ENCODE measurements around the gene HOXA1.

HOXA1 gene

DNA sequence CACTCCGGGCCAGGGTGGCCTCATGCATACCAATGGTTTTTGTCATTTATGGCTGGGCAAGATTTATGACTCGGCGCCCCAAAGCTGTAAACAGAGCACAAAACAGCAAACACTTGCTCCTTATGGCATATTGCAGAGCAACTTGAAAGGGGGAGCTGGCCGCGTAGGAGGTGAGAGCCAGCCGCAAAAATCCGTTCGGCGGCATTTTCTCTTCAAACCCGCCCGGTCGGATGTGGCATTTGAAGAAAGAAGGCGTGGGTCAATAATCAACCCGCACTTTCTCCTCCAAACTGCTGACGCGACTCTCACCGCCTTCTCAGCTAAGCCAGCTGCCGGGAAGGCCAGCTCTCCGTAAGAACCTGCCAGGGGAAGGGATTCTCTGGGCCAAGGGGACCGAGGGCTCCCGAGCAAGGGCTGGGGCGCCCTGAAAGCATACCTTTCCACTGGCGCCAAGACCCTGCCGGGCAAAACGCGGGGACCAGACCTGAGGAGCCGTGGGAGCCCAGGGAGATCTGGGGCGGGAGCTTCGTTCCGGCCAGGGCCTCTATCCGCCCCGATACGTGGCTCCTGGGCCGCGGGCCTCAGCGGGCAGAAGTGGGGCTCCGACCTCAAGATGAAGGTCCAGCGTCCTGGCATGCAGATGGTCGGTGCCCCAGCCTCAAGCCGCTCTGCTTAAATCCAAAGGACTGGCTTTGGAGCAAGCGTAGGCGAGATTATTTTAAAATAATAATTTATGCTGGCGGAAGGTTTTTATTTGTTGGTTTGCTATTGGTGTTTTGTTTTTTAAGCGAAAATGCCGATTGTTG lies 19.6 kb upstream of the HOXA1 start:
- peaks cover 95% of the 10 kb centered on the region for H3K27me3 ChIP-seq (ENCODE audit: insufficient read depth, low read length)
- no peaks in the 10 kb centered on the region for H3K4me1 ChIP-seq (ENCODE audit: control insufficient read depth, insufficient read depth, low read length, unreplicated experiment)
- H3K36me3 ChIP-seq (ENCODE audit: insufficient read depth, low read length): no peaks in the 10 kb centered on the region
- H3K79me2 ChIP-seq (ENCODE audit: control insufficient read depth, insufficient read depth, low read length, unreplicated experiment): no peaks in the 10 kb centered on the region
- H2AFZ ChIP-seq (ENCODE audit: low read length, unreplicated experiment): no peak overlapping the region
- no peak overlapping the region for H3K27ac ChIP-seq (ENCODE audit: low read depth, low read length)
- no peak overlapping the region for H3K4me3 ChIP-seq (ENCODE audit: low read depth, low read length)

DNA sequence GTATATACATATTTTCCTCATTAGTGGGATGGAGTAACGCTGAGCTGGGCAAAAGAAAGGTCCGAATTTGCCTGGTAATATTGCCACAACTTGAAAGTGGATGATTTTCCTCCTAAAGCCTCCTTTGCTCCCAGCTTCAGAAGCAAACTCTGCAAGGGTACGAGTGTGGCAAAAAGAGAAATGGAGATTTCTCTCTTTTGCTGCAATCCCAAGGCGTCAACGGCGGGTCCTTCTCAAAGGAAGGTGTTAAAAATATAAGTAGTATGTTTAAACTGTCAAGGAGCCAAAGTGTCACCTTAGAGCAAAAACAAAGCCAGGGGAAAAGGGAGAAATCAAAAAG lies 19.1 kb upstream of the HOXA1 start:
- Histone ChIP-seq H3K4me1 (ENCODE audit: control insufficient read depth, insufficient read depth, low read length, unreplicated experiment) (no peaks in the 10 kb centered on the region), H3K36me3 (ENCODE audit: insufficient read depth, low read length) (no peaks in the 10 kb centered on the region), H2AFZ (ENCODE audit: low read length, unreplicated experiment) (no peak overlapping the region), H3K4me3 (ENCODE audit: low read depth, low read length) (no peak overlapping the region), H3K27ac (ENCODE audit: low read depth, low read length) (no peak overlapping the region), H3K27me3 (ENCODE audit: insufficient read depth, low read length) (peaks cover 96% of the 10 kb centered on the region), H3K79me2 (ENCODE audit: control insufficient read depth, insufficient read depth, low read length, unreplicated experiment) (no peaks in the 10 kb centered on the region)

DNA sequence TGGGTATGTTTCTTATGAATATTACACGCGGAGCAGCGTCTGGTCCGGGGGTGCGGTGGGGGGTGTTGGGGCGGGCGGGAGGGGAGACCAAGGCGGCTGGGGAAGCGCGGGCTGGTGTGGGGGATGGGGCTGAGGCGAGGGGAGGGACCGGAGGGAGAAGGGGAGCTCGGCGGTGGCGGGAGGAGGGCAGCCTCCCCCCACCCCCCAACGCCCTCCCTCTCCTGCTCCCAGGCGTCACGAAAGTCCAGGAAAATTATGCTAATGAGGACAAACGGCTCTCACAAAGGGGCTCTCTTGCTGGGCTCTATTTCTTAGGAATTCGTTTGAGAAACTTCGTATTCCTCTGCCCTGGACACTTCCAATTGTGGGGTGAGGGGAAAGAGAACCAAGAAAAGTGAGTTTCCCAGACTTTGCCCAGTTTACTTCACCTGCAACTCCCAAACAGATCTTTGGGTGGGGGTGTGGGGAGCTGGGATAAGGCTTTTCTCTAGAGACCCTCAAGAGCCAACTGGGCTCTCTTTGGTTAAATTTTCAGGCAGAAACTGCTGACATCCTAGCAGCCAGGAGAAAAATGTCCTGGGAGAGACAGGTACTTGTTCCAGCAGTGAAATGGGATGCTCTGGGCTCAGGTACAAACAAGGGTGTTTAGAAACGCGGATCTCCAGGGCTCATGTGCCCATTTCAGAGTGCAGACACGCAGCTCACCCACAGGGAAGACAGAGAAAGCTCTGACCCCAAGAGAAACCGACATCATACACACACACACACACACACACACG lies 18.4 kb upstream of the HOXA1 start:
- H3K27ac ChIP-seq (ENCODE audit: low read depth, low read length): no peak overlapping the region
- peaks cover 96% of the 10 kb centered on the region for H3K27me3 ChIP-seq (ENCODE audit: insufficient read depth, low read length)
- no peaks in the 10 kb centered on the region for H3K4me1 ChIP-seq (ENCODE audit: control insufficient read depth, insufficient read depth, low read length, unreplicated experiment)
- no peak overlapping the region for H3K4me3 ChIP-seq (ENCODE audit: low read depth, low read length)
- no peak overlapping the region for H2AFZ ChIP-seq (ENCODE audit: low read length, unreplicated experiment)
- no peaks in the 10 kb centered on the region for H3K79me2 ChIP-seq (ENCODE audit: control insufficient read depth, insufficient read depth, low read length, unreplicated experiment)
- H3K36me3 ChIP-seq (ENCODE audit: insufficient read depth, low read length): no peaks in the 10 kb centered on the region

DNA sequence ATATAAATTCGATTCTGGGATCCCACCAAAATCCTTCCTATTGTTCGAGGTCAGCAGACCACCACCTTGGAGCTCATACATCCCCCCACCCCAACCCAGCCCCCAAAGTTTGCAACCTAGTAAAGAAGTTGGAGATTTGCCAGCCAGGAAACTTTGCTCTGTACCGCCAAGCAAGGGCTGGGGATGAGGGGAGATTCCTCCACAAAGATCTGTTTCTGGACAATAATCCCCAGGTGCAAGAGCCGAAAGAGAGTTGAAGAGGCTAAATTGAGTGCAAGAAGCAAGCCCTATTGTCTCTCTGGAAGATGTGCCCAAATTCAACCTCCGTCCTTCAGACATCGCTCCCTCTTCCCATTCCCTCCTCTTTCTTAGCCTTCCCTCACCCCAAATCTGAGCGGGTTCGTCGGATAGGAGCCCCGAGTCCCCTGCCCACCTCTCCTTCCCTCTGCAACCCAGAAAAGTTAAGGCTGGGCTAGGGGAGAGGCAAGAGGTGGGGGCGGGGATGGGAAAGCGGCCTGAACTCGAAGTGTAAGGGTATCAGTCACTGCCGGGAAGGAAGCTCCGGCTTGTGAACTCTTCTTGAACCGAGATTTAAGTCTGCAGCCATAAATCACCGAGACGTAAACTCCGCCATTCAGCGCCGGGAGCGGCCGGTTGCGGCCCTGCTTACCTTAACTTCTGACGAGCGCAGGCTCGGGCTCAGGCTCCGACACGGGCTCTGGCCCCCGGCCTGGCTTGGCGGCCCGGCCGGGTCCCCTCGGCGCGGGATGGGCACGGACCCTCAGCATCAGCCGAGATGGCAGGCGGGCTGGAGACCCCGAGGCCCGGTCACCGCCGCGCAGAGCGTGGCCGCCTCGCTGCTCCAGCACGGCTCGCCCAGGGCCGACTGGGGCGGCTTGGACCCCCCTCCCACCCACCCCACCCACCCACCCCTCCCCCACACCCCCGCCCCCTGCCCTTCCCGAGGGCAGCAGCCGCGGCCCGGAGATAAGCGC lies 17.5 kb upstream of the HOXA1 start:
- no peaks in the 10 kb centered on the region for H3K36me3 ChIP-seq (ENCODE audit: insufficient read depth, low read length)
- no peaks in the 10 kb centered on the region for H3K79me2 ChIP-seq (ENCODE audit: control insufficient read depth, insufficient read depth, low read length, unreplicated experiment)
- H3K27ac ChIP-seq (ENCODE audit: low read depth, low read length): no peak overlapping the region
- H2AFZ ChIP-seq (ENCODE audit: low read length, unreplicated experiment): no peak overlapping the region
- no peaks in the 10 kb centered on the region for H3K4me1 ChIP-seq (ENCODE audit: control insufficient read depth, insufficient read depth, low read length, unreplicated experiment)
- H3K27me3 ChIP-seq (ENCODE audit: insufficient read depth, low read length): peaks cover 96% of the 10 kb centered on the region
- no peak overlapping the region for H3K4me3 ChIP-seq (ENCODE audit: low read depth, low read length)

DNA sequence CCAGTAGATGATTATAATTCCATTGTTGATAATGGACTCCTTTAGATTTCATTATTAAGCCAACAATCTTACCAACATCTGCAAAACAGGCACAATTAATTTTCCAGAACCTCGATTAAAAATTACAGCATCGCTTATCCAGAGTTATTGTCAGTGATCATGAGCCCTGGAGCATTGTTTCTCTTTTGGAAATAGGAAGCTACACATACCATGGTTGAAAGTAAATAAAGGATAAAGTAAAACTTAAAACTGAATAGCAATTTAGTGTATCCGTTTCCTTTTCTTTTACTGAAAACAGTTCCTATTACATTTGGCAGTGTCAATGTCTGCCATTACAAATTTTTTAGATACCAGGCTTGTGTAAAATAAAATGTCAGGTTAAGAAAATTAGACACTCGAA lies 16.6 kb upstream of the HOXA1 start:
- Histone ChIP-seq H3K4me1 (ENCODE audit: control insufficient read depth, insufficient read depth, low read length, unreplicated experiment) (no peaks in the 10 kb centered on the region), H3K79me2 (ENCODE audit: control insufficient read depth, insufficient read depth, low read length, unreplicated experiment) (no peaks in the 10 kb centered on the region), H2AFZ (ENCODE audit: low read length, unreplicated experiment) (no peak overlapping the region), H3K4me3 (ENCODE audit: low read depth, low read length) (no peak overlapping the region), H3K27ac (ENCODE audit: low read depth, low read length) (no peak overlapping the region), H3K36me3 (ENCODE audit: insufficient read depth, low read length) (no peaks in the 10 kb centered on the region), H3K27me3 (ENCODE audit: insufficient read depth, low read length) (peaks cover 96% of the 10 kb centered on the region)

DNA sequence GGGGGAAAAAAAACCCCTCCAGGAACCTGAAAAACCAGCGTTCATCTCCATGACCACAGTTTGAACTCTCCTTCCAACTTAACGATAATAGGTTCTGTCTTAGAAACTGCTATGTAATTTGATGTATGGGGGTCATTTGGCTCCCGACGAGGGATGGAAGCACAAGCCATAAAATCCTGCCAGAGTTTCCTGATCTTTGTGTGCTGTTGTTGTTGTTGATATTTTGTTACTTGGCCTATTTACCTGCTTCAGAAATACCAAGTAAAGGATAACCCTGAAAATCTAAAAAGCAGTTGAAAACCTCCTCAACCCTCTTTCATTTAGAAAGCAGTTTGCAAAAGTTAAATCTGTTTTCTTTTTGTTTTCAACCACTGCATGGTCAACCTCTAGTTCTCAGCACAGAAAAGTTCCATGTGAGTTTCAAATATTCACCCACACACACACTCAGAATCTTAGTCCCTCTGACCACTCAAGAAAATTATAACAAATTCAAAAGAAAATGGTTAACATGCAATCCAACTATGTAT lies 16.0 kb upstream of the HOXA1 start:
- no peak overlapping the region for H3K27ac ChIP-seq (ENCODE audit: low read depth, low read length)

DNA sequence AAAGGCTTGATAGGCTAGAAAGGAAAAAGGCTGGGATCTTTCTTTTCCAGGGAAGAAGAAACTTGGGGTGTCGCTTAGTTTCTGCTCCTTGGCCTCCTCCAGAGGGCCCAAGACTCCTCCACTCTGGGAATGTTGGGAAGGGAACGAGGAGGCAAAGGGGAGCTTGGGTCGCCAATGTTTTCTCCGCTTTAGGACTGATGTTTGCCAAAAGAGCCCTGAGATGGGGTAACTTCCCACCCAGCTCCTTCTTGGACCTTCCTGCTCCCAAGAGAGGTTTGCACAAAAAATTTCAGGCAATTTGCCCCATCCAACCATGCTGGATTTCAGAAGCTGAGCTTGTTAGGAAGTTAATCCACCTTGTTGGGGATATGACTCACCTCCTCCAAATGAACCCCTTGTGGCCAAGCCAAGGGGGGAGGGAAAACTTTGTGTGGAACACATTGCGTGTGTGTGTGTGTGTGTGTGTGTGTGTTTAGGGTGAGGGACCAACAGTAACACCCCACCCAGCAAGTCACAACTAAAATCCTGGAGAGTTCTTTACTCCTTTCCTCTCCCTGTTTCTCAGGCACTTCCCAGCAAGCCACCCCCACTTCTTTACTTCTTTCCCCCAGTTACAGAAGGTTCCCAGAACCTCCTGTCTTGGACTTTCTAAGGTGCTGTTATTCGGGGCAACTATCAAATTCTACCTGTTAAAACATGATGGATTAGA lies 15.4 kb upstream of the HOXA1 start:
- H3K4me1 ChIP-seq (ENCODE audit: control insufficient read depth, insufficient read depth, low read length, unreplicated experiment): no peaks in the 10 kb centered on the region
- H2AFZ ChIP-seq (ENCODE audit: low read length, unreplicated experiment): no peak overlapping the region
- no peaks in the 10 kb centered on the region for H3K36me3 ChIP-seq (ENCODE audit: insufficient read depth, low read length)
- no peak overlapping the region for H3K4me3 ChIP-seq (ENCODE audit: low read depth, low read length)
- H3K27me3 ChIP-seq (ENCODE audit: insufficient read depth, low read length): peaks cover 96% of the 10 kb centered on the region
- no peak overlapping the region for H3K27ac ChIP-seq (ENCODE audit: low read depth, low read length)
- no peaks in the 10 kb centered on the region for H3K79me2 ChIP-seq (ENCODE audit: control insufficient read depth, insufficient read depth, low read length, unreplicated experiment)

More for the DNA sequence above, 16.0 kb upstream of the HOXA1 start:
- H2AFZ ChIP-seq (ENCODE audit: low read length, unreplicated experiment): no peak overlapping the region
- H3K4me3 ChIP-seq (ENCODE audit: low read depth, low read length): no peak overlapping the region
- no peaks in the 10 kb centered on the region for H3K4me1 ChIP-seq (ENCODE audit: control insufficient read depth, insufficient read depth, low read length, unreplicated experiment)
- H3K36me3 ChIP-seq (ENCODE audit: insufficient read depth, low read length): no peaks in the 10 kb centered on the region
- peaks cover 96% of the 10 kb centered on the region for H3K27me3 ChIP-seq (ENCODE audit: insufficient read depth, low read length)
- H3K79me2 ChIP-seq (ENCODE audit: control insufficient read depth, insufficient read depth, low read length, unreplicated experiment): no peaks in the 10 kb centered on the region

DNA sequence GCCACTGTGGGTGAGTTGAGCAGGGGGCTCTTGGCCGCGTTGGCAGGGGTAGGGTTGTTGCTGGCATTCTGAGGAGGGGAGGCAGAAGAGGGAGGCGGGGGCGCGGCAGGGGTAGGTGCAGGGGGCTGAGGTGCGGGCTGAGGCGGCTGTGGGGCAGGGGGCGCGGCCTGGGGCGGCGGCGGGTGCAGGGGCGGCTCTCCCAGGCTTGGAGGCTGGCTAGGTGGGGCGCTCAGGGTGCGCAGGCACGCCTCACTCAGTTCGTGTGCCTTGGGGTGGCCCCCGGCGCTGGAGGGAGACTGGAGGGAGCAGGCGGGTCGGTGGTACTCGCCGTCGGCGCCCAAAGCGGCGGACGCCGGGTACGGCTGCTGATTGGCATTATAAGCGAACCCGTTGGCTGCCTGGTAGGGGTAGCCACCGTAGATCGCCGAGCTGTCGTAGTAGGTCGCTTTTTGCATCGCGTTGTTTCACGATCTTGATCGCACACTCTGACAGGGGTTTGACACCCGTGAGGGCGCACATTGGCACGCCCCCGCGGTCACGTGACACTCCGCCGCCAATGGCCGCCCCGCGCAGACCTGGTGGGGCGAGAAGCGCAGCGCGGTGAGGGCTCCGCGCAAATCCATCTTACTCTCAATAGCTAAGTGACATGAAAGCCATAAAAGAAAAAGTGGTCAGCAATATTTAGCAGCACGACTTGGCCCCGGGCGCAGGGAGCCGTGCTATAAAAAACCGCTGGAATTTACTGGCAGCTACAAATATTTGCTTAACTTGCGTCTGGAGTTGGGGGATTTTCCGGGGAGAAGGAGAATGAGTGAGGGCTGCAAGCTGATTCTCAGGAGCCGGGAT lies 14.6 kb upstream of the HOXA1 start:
- no peak overlapping the region for H3K27ac ChIP-seq (ENCODE audit: low read depth, low read length)
- H3K27me3 ChIP-seq (ENCODE audit: insufficient read depth, low read length): peaks cover 96% of the 10 kb centered on the region
- no peaks in the 10 kb centered on the region for H3K4me1 ChIP-seq (ENCODE audit: control insufficient read depth, insufficient read depth, low read length, unreplicated experiment)
- H3K79me2 ChIP-seq (ENCODE audit: control insufficient read depth, insufficient read depth, low read length, unreplicated experiment): no peaks in the 10 kb centered on the region
- no peak overlapping the region for H2AFZ ChIP-seq (ENCODE audit: low read length, unreplicated experiment)
- H3K36me3 ChIP-seq (ENCODE audit: insufficient read depth, low read length): no peaks in the 10 kb centered on the region
- H3K4me3 ChIP-seq (ENCODE audit: low read depth, low read length): peak overlapping the region; percentile 21; the same call in 1 of the 2 replicates

DNA sequence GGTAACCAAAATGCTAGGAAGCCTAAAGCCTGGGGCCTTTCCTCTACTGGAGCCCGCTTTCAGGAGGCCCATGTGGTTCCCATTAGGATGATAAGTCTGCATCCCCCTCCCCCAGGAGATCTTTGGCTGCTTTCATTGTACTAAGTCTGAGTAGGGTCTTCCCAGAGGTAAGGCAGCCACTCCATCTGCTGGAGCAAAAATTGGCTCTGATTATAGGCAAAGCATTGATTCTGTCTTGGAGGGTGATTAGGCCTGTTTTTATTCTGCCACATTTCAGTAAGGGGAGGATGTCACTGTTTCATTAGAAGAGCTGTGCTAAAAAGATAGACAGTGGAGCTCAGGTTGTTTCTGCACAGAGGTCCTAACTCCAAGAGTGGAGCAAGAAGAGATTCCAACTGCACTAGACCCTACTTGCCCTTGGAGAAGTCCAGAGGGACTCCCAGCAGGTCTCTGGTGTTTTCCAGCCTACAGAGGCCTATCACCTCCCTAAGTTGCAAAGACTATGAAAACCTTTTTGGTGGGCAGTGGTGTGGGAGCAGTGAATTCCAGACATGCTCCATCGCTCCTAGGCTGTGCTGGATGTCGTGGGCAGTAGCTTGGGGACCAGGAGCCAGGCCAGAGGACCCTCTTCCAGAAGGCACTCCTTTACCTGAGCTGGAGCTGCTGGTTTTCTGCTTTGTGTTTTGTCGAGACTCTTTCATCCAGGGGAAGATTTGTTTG lies 13.8 kb upstream of the HOXA1 start:
- Histone ChIP-seq H3K79me2 (ENCODE audit: control insufficient read depth, insufficient read depth, low read length, unreplicated experiment) (no peaks in the 10 kb centered on the region), H3K27me3 (ENCODE audit: insufficient read depth, low read length) (peaks cover 96% of the 10 kb centered on the region)

More for the DNA sequence above, 13.8 kb upstream of the HOXA1 start:
- no peak overlapping the region for H3K4me3 ChIP-seq (ENCODE audit: low read depth, low read length)
- no peaks in the 10 kb centered on the region for H3K36me3 ChIP-seq (ENCODE audit: insufficient read depth, low read length)
- H3K27ac ChIP-seq (ENCODE audit: low read depth, low read length): no peak overlapping the region
- no peak overlapping the region for H2AFZ ChIP-seq (ENCODE audit: low read length, unreplicated experiment)
- no peaks in the 10 kb centered on the region for H3K4me1 ChIP-seq (ENCODE audit: control insufficient read depth, insufficient read depth, low read length, unreplicated experiment)

Measured in ACC112 (cell line).